Lung (tissue), 12 donors: Measurements from ENCODE around the gene CARF. TPM values are rescaled to one million over a fixed set of nuclear protein-coding genes. Genes with fewer than 3 reads are reported as not detected.
"Not testable (repeated sequence)": the region's sequence is repeated elsewhere in the genome, so short reads cannot be mapped to it uniquely, and the experiment has no call there.

Source experiments
- ATAC-seq: fragments of 200-7000 bp; cut with Tn5 transposase; one replicate; pipeline ENCODE4 v1.9.1; 2020; ENCODE audit warnings: moderate number of reproducible peaks; ENCODE audit not compliant: insufficient read depth, low FRiP score
- DNase-seq, 3 donors: peaks; one replicate each; pipeline ENCODE4 v3.0.0-alpha.2; 2013 to 2017
- H3K27ac ChIP-seq, 2 donors: one replicate each; pipeline ENCODE4 v1.5.1; 2013; ENCODE audit warnings: mild to moderate bottlenecking in 2 of 2, moderate library complexity in 2 of 2, control low read depth in 1 of 2, inconsistent platforms in 1 of 2, low read depth in 1 of 2, low read length in 1 of 2
- H3K27me3 ChIP-seq, 3 donors: one replicate each; pipeline ENCODE4 v1.5.1; 2013; ENCODE audit warnings: low read length in 2 of 3; ENCODE audit not compliant: control insufficient read depth in 3 of 3, insufficient read depth in 3 of 3
- H3K36me3 ChIP-seq, 4 donors: one replicate each; pipeline ENCODE4 v1.5.1; 2013; ENCODE audit warnings: low read length in 4 of 4, mild to moderate bottlenecking in 1 of 4, moderate library complexity in 1 of 4; ENCODE audit not compliant: control insufficient read depth in 4 of 4, insufficient read depth in 4 of 4
- H3K4me1 ChIP-seq, 5 donors: one replicate each; pipeline ENCODE4 v1.5.1; 2013; ENCODE audit warnings: low read length in 5 of 5, mild to moderate bottlenecking in 2 of 5, moderate library complexity in 1 of 5; ENCODE audit not compliant: control insufficient read depth in 5 of 5, insufficient read depth in 5 of 5
- H3K4me3 ChIP-seq: one replicate; pipeline ENCODE4 v1.5.1; 2013; ENCODE audit warnings: mild to moderate bottlenecking, control low read depth, moderate library complexity
- H3K9ac ChIP-seq, 2 donors: one replicate each; pipeline ENCODE4 v1.5.1; 2013; ENCODE audit warnings: low read length in 2 of 2, control low read depth in 1 of 2; ENCODE audit not compliant: insufficient read depth in 1 of 2
- H3K9me3 ChIP-seq, 4 donors: one replicate each; pipeline ENCODE4 v1.5.1; 2013; ENCODE audit warnings: low read length in 3 of 4, mild to moderate bottlenecking in 1 of 4, moderate library complexity in 1 of 4; ENCODE audit not compliant: control insufficient read depth in 4 of 4, insufficient read depth in 3 of 4
- WGBS, 2 donors: extraction: QIAGEN DNeasy Blood & Tissue Kit; methylation state at CpG; one replicate each; pipeline ENCODE4 v1.1.7; 2013; 5-methylcytosine and 5-hydroxymethylcytosine counted together
- polyA plus RNA-seq, 2 donors: library from polyadenylated mRNA; stranded (reverse); fragments of 200-250 nt; gene quantifications; one replicate each; pipeline ENCODE4 v1.2.1, GENCODE V29; 2013
- total RNA-seq, 2 donors: library from RNA; depleted of rRNA in 1 of 2; stranded (reverse); fragments of >200 nt in 1 of 2; gene quantifications; one replicate each; pipeline ENCODE4 v1.2.1, GENCODE V29; 2014 to 2021
- TF ChIP-seq, protein P1 (sequence below): IDR thresholded peaks from 2 replicates; pipeline ENCODE4 v1.5.1; 2012; ENCODE audit warnings: mild to moderate bottlenecking; ENCODE audit errors: control extremely low read depth, extremely low read depth
- donor health status: control.
- donor health status: control.
- donor health status: Bipolar disorder and iron deficiency.
- donor health status: healthy.
- donor health status: DM: yes; HTN: yes; CAD: no.

CARF gene
- total and polyA plus RNA-seq, 4 donors = 1.8 to 20.0 (median 5.3) TPM

DNA sequence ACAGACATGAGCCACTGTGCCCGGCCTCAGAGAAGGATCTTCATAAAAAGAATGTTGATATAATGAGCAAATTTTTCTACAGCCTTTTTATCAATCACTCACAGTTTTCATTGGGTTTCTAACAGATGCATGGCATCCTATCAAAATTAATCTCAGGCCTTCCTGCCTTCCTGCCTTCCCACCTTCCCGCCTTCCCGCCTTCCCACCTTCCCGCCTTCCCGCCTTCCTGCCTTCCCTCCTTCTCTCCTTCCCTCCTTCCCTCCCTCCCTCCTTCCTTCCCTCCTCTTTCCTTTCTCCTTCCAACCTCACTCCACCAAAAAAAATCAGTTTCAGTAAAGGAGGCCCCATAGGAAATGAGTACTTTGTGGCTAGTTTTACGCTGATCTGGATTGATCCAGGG, 48.4 kb downstream of the CARF start:
- Histone ChIP-seq H3K27ac (no peak overlapping the region), H3K4me3 (no peak overlapping the region), H3K4me1 (no peaks in the 10 kb centered on the region), H3K9ac (no peak overlapping the region), H3K9me3 (no peaks in the 10 kb centered on the region), H3K36me3 (peaks cover 0 to 7% (median 1%) of the 10 kb centered on the region in 4 donors), H3K27me3 (no peaks in the 10 kb centered on the region)
- 97 to 98% methylated on average over 6 of the region's 6 CpGs for WGBS, 2 donors
- DNase-seq (no peak), ATAC-seq (no peak)
- TF ChIP-seq, protein P1, sequence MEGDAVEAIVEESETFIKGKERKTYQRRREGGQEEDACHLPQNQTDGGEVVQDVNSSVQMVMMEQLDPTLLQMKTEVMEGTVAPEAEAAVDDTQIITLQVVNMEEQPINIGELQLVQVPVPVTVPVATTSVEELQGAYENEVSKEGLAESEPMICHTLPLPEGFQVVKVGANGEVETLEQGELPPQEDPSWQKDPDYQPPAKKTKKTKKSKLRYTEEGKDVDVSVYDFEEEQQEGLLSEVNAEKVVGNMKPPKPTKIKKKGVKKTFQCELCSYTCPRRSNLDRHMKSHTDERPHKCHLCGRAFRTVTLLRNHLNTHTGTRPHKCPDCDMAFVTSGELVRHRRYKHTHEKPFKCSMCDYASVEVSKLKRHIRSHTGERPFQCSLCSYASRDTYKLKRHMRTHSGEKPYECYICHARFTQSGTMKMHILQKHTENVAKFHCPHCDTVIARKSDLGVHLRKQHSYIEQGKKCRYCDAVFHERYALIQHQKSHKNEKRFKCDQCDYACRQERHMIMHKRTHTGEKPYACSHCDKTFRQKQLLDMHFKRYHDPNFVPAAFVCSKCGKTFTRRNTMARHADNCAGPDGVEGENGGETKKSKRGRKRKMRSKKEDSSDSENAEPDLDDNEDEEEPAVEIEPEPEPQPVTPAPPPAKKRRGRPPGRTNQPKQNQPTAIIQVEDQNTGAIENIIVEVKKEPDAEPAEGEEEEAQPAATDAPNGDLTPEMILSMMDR = no peak

DNA sequence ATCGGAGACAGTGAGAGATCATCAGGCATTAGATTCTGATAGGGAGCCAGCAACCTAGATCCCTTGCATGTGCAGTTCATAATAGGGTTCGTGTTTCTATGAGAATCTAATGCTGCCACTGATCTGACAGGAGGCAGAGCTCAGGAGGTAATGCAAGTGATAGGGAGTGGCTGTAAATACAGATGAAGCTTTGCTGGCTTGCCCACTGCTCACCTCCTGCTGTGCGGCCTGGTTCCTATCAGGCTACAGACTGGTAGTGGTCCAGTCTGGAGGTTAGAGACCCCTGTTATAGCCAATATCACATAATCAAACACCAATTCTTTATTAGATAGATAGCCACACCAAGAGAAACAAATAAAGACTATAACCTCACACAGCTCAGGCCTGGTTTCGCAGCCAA, 51.6 kb downstream of the CARF start:
- ATAC-seq = no peak
- no peak overlapping the region for H3K4me3 ChIP-seq
- no peaks in the 10 kb centered on the region for H3K27me3 ChIP-seq
- DNase-seq = no peak
- 94 to 99% methylated on average over 4 of the region's 4 CpGs for WGBS, 2 donors
- no peaks in the 10 kb centered on the region for H3K4me1 ChIP-seq
- H3K9me3 ChIP-seq = no peaks in the 10 kb centered on the region
- no peak overlapping the region for H3K9ac ChIP-seq
- peaks cover 0 to 7% (median under 1%) of the 10 kb centered on the region in 4 donors for H3K36me3 ChIP-seq
- H3K27ac ChIP-seq = no peak overlapping the region
- TF ChIP-seq, protein P1 = no peak

DNA sequence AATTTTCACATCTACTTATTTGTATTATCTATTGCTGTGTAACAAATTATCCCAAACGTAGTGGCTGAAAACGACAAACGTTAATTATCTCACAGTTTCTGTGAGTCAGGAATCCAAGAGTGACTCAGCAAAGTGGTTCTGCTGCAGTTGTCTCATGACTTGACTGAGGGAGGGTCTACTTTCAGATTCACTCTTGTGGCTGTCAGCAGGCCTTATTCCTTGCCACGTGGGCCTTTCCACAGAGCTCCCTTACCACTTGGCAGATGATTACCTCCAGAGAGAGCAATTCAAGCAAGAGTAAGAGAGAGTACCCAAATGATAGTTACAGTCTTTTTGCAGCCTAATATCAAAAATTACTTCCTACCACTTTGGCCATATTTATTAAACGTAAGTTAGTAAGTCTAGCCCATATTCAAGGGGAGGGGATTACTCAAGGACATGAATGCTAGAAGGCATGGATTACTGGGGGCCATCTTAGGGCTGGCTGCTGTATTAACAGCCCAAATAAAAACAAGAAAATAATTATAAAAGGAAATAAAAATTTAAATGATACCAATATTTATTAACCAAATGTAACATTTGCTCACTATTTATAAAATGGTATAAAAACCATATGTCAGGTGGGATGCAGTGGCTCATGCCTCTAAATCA, 53.9 kb downstream of the CARF start:
- Histone ChIP-seq H3K9ac (no peak overlapping the region), H3K4me3 (no peak overlapping the region), H3K4me1 (no peaks in the 10 kb centered on the region), H3K27me3 (no peaks in the 10 kb centered on the region), H3K27ac (no peak overlapping the region), H3K36me3 (peaks cover 0 to 3% (median under 1%) of the 10 kb centered on the region in 4 donors), H3K9me3 (no peaks in the 10 kb centered on the region)
- DNase-seq (peak in 1 of 3 donors; percentile 6), ATAC-seq (no peak)
- TF ChIP-seq, protein P1 = no peak
- WGBS, 2 donors = 47 to 63% methylated on average over 5 of the region's 5 CpGs

DNA sequence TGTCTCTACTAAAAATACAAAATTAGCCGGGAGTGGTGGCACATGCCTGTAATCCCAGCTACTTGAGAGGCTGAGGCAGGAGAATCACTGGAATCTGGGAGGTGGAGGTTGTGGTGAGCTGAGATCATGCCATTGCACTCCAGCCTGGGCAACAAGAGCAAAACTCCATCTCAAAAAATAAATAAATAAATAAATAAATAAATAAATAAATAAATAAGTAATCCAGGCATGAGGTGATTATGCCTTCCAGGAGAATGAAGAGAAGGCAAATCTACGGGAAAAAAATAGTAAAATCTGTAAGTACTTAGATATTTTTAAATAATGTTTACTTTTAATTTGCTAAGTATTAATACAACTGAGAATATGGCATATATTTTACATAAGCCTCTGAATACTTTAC, 57.3 kb downstream of the CARF start:
- not testable (repeated sequence) for H3K27me3 ChIP-seq, H3K27ac ChIP-seq, H3K9me3 ChIP-seq, H3K4me1 ChIP-seq, DNase-seq, H3K36me3 ChIP-seq, H3K9ac ChIP-seq, H3K4me3 ChIP-seq, ATAC-seq
- 44 to 53% methylated on average over 2 of the region's 2 CpGs for WGBS, 2 donors
